ENCODE data around the gene IDUA.
"Not testable (repeated sequence)": the region's sequence is repeated elsewhere in the genome, so short reads cannot be mapped to it uniquely, and the experiment has no call there.

The IDUA gene

DNA sequence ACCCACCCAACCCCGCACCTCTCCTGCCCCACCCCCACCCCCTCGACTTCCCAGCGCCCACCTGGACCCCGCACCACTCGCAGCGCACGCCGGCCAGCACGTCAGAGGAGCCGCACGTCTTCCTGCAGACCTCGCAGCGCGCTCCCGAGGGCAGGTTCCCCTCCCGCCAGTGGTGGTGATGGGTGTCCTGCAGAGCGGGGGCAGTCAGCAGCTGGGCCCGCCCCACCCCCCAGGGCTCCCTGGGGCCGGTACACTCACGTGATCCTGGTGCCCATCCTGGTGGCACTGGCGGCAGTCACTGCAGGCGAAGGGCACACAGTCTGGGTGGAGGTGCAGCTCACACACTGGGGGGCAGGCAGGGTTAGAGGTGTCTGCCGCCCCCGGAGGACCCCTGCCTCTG, 18.6 kb upstream of the IDUA start:
- no peak for DNase-seq

DNA sequence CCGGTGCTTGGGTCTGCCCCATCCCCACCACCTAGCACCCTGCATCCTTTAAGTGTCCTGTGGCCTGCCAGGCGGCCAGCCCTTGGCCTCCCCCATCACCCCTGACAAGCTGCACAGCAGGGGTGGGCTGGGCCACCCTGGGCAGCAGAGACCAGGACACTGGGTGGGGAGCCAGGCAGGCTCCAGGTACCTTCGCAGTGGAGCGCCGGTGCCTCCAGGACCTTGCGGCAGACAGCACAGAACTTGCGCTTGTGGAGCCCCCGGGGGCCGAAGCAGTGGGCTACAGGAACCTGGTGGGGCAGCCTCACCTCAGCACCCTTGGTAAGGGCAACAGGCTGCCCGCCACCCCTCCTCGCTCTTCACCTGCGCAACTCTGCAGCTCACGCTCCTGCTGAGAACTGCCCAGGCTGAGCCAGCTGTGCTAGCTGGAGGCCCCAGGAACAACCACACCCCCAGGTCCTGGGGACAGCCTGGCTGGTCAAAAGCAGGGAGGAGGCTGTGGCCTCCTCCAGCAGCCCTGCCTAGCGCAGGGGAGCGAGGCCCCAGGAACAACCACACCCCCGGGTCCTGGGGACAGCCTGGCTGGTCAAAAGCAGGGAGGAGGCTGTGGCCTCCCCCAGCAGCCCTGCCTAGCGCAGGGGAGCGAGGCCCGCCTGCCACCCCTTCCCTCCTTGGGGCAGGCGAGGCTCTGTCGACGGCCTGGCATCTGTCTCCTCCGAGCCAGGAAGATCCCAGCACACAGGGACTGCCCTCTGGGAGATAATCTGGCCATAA, 18.0 kb upstream of the IDUA start:
- DNase-seq = no peak

DNA sequence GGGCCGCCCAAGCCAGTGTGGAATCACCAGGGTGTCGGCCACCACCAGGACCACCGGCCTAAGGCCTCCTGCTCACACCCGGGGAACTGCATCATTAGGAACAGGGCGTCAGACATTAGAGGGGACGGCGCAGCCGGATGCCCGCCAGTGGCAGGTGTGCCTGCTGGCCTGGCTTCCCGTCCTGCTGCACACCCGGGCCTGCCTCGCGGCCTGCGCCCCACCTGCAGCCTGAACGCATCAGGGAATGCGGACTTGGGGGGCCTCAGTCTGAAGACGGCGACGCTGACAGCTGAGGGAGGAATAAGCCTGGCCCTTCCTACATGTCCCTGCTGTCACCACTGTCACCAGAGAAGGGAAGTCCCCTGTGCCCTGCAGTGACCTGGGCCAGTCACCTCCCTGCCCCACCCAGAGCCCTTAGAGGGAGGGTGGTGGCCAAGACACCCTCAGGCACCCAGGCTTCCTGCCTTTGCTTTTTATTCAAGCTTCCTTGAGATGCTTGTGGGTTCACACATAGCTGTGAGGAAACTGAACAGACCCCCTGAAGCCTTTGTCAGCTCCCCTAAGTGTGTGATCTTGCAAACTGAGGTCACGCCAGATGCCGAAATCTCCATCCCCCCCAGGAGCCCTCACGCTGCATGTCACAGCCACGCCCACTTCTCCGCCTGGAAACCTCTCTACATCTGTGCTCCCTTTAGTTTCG, 16.6 kb upstream of the IDUA start:
- no peak for DNase-seq

- DNase-seq = no peak
Observed at GRCh38 chr4:970854-971520, 15.9 kb upstream of the IDUA start.

DNA sequence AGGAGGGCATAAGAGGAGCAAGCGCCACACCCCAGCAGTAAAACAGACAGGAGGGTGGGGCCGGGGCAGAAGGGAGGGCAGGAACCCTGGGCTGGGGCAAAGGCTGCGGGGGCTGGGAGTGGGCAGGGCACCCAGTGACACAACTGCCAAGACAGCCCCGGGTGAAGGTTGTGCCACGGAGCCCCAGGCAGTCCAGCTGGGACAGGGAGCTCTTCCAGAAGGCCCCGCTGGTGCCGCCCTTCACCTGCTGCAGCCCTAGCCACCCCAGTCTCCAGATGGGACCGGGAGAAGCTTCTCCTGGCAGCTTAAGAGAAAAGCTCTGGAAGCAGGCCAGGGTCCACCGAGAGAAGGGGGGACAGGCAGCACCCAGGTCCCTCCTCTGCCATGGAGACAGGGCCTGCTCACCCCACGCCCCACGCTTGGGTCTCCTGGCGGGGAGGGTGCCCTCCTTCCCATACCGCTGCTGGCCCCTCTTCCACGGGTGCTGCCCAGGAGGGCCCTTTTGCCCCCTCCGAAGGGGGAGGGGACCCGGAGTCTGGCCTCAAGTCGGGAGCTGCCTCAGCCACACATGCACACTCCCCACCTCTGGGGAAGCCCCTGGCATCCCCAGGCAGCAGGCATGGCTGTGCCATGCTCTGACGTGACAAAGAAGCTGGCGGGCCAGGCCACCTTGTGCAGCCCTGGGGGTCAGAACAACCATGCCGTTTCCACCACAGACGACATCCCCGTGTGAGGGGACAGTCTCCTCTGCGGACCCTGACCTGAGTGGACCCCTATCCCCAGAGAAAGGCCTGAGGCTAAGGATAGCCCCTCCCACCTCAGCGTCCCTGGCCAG, 15.0 kb upstream of the IDUA start:
- DNase-seq = no peak

DNA sequence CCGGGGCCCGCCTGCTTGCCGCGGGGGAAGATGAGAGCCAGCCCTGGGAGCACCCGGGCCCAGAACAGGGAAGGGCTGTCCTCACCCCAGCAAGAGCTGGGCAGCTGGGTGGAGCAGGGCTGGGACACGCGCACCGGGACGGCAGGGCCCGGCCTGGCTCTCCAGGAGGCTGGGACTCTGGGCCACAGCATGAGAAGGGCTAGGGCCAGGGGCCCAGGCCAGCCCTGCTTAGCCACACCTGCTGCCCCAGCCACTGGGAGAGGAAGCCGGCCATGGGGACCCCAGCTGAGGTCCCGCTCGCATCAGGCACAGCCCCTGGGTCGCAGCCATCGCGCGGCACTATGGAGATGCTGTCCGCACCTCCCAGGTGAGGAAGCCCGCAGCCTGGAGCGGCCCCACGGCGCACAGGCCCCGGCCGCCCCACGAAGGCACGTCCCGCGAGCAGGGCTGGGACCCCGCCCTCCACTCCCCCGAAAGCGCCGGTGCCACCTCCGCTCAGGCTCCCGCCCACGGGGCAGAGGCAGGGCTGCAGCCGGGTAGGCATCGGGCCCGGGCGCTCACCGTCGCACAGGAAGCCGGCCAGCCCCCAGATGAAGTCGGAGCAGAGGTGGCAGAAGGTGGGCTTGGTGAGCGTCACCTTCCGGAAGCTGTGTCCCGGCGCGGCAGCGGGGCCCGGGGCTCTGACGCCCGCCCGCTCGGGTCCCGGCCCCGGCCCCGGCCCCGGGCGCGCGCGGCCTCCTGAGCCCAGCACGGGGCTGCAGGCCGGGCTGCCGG, 14.0 kb upstream of the IDUA start:
- DNase-seq = peak; percentile 46

- peak; percentile 86 for DNase-seq
Observed at GRCh38 chr4:973431-974397, 13.1 kb upstream of the IDUA start, which contains the start of gene DGKQ. DGKQ (minus strand) TSS chr4:973569; CDS start chr4:973482, 87 bp downstream.

GRCh38 chr4:974668-975067, 12.2 kb upstream of the IDUA start:
- no peak for DNase-seq

DNA sequence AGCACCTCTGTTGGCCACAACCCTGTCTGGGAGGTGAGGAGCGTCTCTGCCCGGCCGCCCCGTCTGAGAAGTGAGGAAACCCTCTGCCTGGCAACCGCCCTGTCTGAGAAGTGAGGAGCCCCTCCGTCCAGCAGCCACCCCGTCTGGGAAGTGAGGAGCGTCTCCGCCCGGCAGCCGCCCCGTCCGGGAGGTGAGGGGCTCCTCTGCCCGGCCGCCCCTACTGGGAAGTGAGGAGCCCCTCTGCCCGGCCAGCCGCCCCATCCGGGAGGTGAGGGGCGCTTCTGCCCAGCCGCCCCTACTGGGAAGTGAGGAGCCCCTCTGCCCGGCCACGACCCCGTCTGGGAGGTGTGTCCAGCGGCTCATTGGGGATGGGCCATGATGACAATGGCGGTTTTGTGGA, 10.8 kb upstream of the IDUA start:
- DNase-seq = not testable (repeated sequence)

GRCh38 chr4:978957-979701, 7.7 kb upstream of the IDUA start:
- no peak for DNase-seq

GRCh38 chr4:982291-982690, 4.6 kb upstream of the IDUA start:
- DNase-seq = no peak

DNA sequence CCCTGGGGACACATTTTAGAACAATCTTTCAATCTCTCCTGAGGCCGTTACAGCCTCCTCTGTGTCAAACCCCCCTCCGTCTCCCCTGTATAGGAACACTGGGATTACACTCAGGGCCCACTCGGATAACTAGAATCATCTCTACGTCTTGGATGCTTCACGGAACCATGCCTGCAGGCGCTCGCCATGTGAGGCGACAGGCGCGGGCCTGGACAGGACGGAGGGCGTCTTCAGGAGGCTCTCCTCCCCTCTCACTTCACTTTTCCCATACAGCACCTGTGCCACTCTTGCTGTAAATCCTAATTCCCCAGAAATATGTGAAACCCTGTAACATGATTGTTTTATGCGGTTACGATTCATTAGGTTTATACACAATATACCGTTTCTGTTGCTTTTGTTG, 4.0 kb upstream of the IDUA start:
- DNase-seq = no peak

DNA sequence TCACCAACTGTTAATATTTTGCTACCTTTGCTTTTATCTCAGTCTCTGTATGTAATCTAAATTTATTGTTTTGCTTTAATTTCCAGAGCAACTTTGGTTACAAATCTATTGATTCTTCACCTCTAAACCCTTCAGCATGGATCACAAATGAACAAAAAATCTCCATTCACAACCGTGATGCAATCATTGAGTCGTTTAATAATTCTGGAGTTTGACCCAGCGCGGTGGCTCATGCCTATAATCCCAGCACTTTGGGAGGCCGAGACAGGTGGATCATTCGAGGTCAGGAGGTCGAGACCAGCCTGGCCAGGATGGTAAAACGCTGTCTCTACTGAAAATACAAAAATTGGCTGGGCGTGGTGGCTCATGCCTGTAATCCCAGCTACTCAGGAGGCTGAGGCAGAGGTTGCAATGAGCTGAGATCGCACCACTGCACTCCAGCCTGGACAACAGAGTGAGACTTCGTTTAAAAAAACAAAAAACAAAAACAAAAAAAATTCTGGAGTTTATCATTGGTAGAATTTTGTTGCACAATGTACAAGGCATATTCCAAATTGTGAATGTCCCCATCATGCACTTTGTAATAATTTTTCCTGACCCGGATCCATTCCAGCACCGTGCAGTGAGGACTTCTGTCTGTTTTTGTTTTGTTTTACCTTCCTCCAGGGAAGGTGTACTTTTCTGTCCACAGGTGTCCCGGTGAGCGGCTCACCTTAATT, 2.3 kb upstream of the IDUA start:
- no peak for DNase-seq

GRCh38 chr4:985123-985830, 1.6 kb upstream of the IDUA start:
- DNase-seq = peak; percentile 75

- no peak for DNase-seq
Observed at GRCh38 chr4:986428-986878, 391 bp upstream of the IDUA start.

GRCh38 chr4:987624-988513, 1.0 kb downstream of the IDUA start:
- DNase-seq = no peak
